SK-N-SH (cell line): ENCODE results near the gene DNAJC24. TPM values are rescaled to one million over a fixed set of nuclear protein-coding genes. Genes with fewer than 3 reads are reported as not detected.
A peak's percentile ranks its signal among the peaks of the same experiment; 100 is the strongest.

Experiments
- CTCF ChIA-PET: fragments of 300-600, 350-600 bp; formaldehyde crosslinking; extraction: SDS; loops from one replicate; lab custom pipeline; 2021; lab: Yijun Ruan, JAX
- POLR2A ChIA-PET: fragments of 350-600 bp; sonication (Branson Sonifier 250); formaldehyde crosslinking; extraction: SDS; loops from one replicate; lab custom pipeline; 2020; ENCODE audit warnings: antibody characterized with exemption, inconsistent platforms; lab: Yijun Ruan, JAX
- DNase-seq: peaks from one replicate; pipeline ENCODE4 v3.0.0; 2012
- H2AFZ ChIP-seq: fragments of 200-600 bp; sonication (generic); 2 replicates; pipeline ENCODE4 v1.8.1; 2016; ENCODE audit warnings: antibody characterized with exemption, mild to moderate bottlenecking, low read depth
- H3F3A ChIP-seq: fragments of 200-600 bp; sonication (generic); replicated peaks from 2 replicates; pipeline ENCODE3; 2016; ENCODE audit warnings: antibody characterized with exemption, mild to moderate bottlenecking; ENCODE audit not compliant: insufficient read depth
- H3K27ac ChIP-seq, 2 experiments: fragments of 200-500 bp in 1 of 2; fragments of 200-600 bp in 1 of 2; sonication (Bioruptor generic) in 1 of 2; sonication (generic), shearing (Covaris generic) in 1 of 2; 2 replicates each; pipeline versions ENCODE4 v1.5.1 to v1.6.1; 2014 to 2016; ENCODE audit warnings: low read depth in 2 of 2, inconsistent platforms in 1 of 2, low read length in 1 of 2, mild to moderate bottlenecking in 1 of 2, mixed read lengths in 1 of 2
- H3K27me3 ChIP-seq: fragments of 200-600 bp; sonication (generic), shearing (Covaris generic); 2 replicates; pipeline ENCODE4 v1.6.1; 2016; ENCODE audit warnings: mixed run types; ENCODE audit not compliant: insufficient read depth
- H3K36me3 ChIP-seq, 2 experiments: fragments of 200-500 bp in 1 of 2; fragments of 200-600 bp in 1 of 2; sonication (Bioruptor generic) in 1 of 2; sonication (generic) in 1 of 2; replicated peaks in 1 of 2; 2 replicates each; pipeline versions ENCODE3 to v1.5.1; 2014 to 2016; ENCODE audit warnings: low read length in 1 of 2, mild to moderate bottlenecking in 1 of 2; ENCODE audit not compliant: insufficient read depth in 2 of 2, control insufficient read depth in 1 of 2
- H3K4me1 ChIP-seq, 2 experiments: fragments of 200-500 bp in 1 of 2; fragments of 200-600 bp in 1 of 2; sonication (Bioruptor generic) in 1 of 2; sonication (generic), shearing (Covaris generic) in 1 of 2; 2 replicates each; pipeline versions ENCODE4 v1.5.1 to v1.6.1; 2014 to 2016; ENCODE audit warnings: low read depth in 1 of 2, low read length in 1 of 2, mixed run types in 1 of 2; ENCODE audit not compliant: insufficient read depth in 2 of 2, control insufficient read depth in 1 of 2
- H3K4me2 ChIP-seq: fragments of 200-600 bp; sonication (generic), shearing (Covaris generic); 2 replicates; pipeline ENCODE4 v1.6.1; 2017; ENCODE audit warnings: mixed run types
- H3K4me3 ChIP-seq, 2 experiments: fragments of 200-500 bp in 1 of 2; fragments of 200-600 bp in 1 of 2; sonication (Bioruptor generic) in 1 of 2; sonication (generic), shearing (Covaris generic) in 1 of 2; 2 replicates each; pipeline versions ENCODE4 v1.5.1 to v1.8.1; 2014 to 2016; ENCODE audit warnings: low read depth in 2 of 2, inconsistent platforms in 1 of 2, low read length in 1 of 2, mild to moderate bottlenecking in 1 of 2, mixed read lengths in 1 of 2, moderate library complexity in 1 of 2
- H3K79me2 ChIP-seq: fragments of 200-600 bp; sonication (generic); 2 replicates; pipeline ENCODE4 v1.8.1; 2017; ENCODE audit warnings: mild to moderate bottlenecking; ENCODE audit not compliant: insufficient read depth
- H3K9ac ChIP-seq: fragments of 200-600 bp; sonication (generic); 2 replicates; pipeline ENCODE4 v1.6.1; 2017; ENCODE audit warnings: mixed run types
- H3K9me2 ChIP-seq: fragments of 200-600 bp; sonication (generic); 2 replicates; pipeline ENCODE4 v1.6.1; 2017; ENCODE audit warnings: mixed run types
- H3K9me3 ChIP-seq: fragments of 200-600 bp; sonication (generic); 2 replicates; pipeline ENCODE4 v1.6.1; 2017; ENCODE audit warnings: mixed run types, mild to moderate bottlenecking, moderate library complexity
- H4K20me1 ChIP-seq: fragments of 200-600 bp; sonication (generic); 2 replicates; pipeline ENCODE4 v1.6.1; 2017; ENCODE audit warnings: mild to moderate bottlenecking, mixed run types; ENCODE audit not compliant: insufficient read depth
- CHD2 ChIP-seq: fragments of 150-350 bp; IDR thresholded peaks from 2 replicates; pipeline ENCODE4 v1.6.1; 2018; ENCODE audit warnings: low read length; ENCODE audit not compliant: partially characterized antibody
- EP300 ChIP-seq, 2 experiments: IDR thresholded peaks; 2 replicates each; pipeline versions ENCODE4 v1.4.0 to v1.6.1; 2012; ENCODE audit warnings: borderline replicate concordance in 1 of 2, low read depth in 1 of 2, low read length in 1 of 2
- FOSL2 ChIP-seq: IDR thresholded peaks from 2 replicates; pipeline ENCODE4 v1.4.0; 2012; ENCODE audit warnings: low read depth, mild to moderate bottlenecking, moderate library complexity, borderline replicate concordance
- FOXM1 ChIP-seq: IDR thresholded peaks from 2 replicates; pipeline ENCODE4 v1.4.0; 2012; ENCODE audit warnings: low read depth, mild to moderate bottlenecking
- NFIC ChIP-seq: IDR thresholded peaks from 2 replicates; pipeline ENCODE4 v1.4.0; 2012; ENCODE audit warnings: borderline replicate concordance
- POLR2AphosphoS5 ChIP-seq: IDR thresholded peaks from 2 replicates; pipeline ENCODE4 v1.6.1; 2012; ENCODE audit warnings: low read depth, low read length
- RAD21 ChIP-seq: IDR thresholded peaks from 2 replicates; pipeline ENCODE4 v1.6.1; 2012; ENCODE audit warnings: mild to moderate bottlenecking, low read length
- RCOR1 ChIP-seq: fragments of 150-350 bp; IDR thresholded peaks from 2 replicates; pipeline ENCODE4 v1.6.1; 2017; ENCODE audit warnings: antibody characterized with exemption, low read length
- SMC3 ChIP-seq: IDR thresholded peaks from 2 replicates; pipeline ENCODE4 v1.6.1; 2012; ENCODE audit warnings: low read depth, low read length, improper control_type of control experiment
- YY1 ChIP-seq: IDR thresholded peaks from 2 replicates; pipeline ENCODE4 v1.4.0; 2012; ENCODE audit warnings: low read depth, mild to moderate bottlenecking
- WGBS: methylation state at CpG from one replicate; pipeline ENCODE4 v1.1.6; 2017; ENCODE audit warnings: low lambda C conversion rate; 5-methylcytosine and 5-hydroxymethylcytosine counted together
- polyA plus RNA-seq, 3 experiments: library from polyadenylated mRNA; depleted of rRNA; stranded (reverse); fragments of >200 nt; gene quantifications; 2 replicates each; pipeline ENCODE4 v1.2.3, GENCODE V29; 2012
- TF ChIP-seq, protein P1 (sequence below): IDR thresholded peaks from 2 replicates; pipeline ENCODE4 v1.6.1; 2012; ENCODE audit warnings: mild to moderate bottlenecking, low read depth, low read length, moderate library complexity
- TF ChIP-seq, protein P2 (sequence below): IDR thresholded peaks from 2 replicates; pipeline ENCODE4 v1.4.0; 2012; ENCODE audit warnings: low read depth, borderline replicate concordance
- TF ChIP-seq, protein P3 (sequence below): fragments of 150-350 bp; IDR thresholded peaks from 2 replicates; pipeline ENCODE4 v1.6.1; 2017; ENCODE audit warnings: antibody characterized with exemption, low read length, low read depth, borderline replicate concordance

Gene DNAJC24
- polyA plus RNA-seq, 1 of the 3 experiments (the other 2 are of a cell fraction): 6.2 TPM

DNA sequence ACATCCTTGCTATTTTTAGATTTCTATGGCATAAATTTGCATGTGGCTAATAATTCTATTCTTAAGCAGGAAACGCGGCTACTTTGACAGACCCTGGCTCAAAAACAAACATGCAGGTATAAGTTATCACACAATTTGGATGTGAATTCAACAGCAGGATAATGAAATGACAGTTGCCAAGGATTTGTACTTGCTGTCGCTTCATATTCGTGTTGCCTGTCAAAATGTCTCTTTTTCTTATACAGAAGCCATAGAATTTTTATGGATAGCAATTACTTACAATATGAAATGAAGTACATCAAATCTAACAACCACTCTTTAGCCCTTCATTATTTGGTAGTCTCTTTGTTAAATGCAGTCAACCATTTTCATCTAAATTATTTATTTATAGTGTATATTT, 46.5 kb upstream of the DNAJC24 start (continued):
- TF ChIP-seq, protein P1, sequence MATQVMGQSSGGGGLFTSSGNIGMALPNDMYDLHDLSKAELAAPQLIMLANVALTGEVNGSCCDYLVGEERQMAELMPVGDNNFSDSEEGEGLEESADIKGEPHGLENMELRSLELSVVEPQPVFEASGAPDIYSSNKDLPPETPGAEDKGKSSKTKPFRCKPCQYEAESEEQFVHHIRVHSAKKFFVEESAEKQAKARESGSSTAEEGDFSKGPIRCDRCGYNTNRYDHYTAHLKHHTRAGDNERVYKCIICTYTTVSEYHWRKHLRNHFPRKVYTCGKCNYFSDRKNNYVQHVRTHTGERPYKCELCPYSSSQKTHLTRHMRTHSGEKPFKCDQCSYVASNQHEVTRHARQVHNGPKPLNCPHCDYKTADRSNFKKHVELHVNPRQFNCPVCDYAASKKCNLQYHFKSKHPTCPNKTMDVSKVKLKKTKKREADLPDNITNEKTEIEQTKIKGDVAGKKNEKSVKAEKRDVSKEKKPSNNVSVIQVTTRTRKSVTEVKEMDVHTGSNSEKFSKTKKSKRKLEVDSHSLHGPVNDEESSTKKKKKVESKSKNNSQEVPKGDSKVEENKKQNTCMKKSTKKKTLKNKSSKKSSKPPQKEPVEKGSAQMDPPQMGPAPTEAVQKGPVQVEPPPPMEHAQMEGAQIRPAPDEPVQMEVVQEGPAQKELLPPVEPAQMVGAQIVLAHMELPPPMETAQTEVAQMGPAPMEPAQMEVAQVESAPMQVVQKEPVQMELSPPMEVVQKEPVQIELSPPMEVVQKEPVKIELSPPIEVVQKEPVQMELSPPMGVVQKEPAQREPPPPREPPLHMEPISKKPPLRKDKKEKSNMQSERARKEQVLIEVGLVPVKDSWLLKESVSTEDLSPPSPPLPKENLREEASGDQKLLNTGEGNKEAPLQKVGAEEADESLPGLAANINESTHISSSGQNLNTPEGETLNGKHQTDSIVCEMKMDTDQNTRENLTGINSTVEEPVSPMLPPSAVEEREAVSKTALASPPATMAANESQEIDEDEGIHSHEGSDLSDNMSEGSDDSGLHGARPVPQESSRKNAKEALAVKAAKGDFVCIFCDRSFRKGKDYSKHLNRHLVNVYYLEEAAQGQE: no peak
- TF ChIP-seq NFIC: no peak
- no peak for TF ChIP-seq YY1
- TF ChIP-seq RAD21: no peak

DNA sequence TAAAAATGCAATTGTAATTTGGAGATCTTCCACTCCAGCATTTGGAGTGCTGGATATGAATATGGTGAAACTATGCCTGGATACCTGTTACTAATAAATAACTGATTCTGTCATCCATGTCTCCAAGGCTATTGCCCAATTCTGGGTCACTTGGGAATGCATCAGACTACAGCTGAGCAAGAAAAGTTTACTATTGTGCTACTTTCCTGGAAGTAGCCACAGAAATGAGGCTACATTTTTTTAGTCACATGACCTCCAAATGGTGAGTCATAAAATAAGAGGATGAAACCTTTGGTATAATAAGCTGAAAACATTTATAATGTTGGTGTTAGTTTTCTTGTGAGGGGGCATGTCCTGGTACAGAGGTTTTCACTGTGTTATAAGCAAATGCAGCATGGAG, 44.5 kb upstream of the DNAJC24 start:
- Histone ChIP-seq H3K36me3 (no peaks in the 10 kb centered on the region), H3K79me2 (no peaks in the 10 kb centered on the region), H3K9me2 (no peaks in the 10 kb centered on the region), H3K4me1 (no peaks in the 10 kb centered on the region), H3K27me3 (no peaks in the 10 kb centered on the region), H3K9ac (no peak overlapping the region), H3K27ac (no peak overlapping the region), H3F3A (no peaks in the 10 kb centered on the region), H3K4me3 (no peak overlapping the region), H3K9me3 (no peaks in the 10 kb centered on the region), H4K20me1 (no peaks in the 10 kb centered on the region), H2AFZ (no peak overlapping the region), H3K4me2 (no peak overlapping the region)
- no peak for DNase-seq
- CTCF ChIA-PET: no interaction called here
- TF ChIP-seq, protein P2, sequence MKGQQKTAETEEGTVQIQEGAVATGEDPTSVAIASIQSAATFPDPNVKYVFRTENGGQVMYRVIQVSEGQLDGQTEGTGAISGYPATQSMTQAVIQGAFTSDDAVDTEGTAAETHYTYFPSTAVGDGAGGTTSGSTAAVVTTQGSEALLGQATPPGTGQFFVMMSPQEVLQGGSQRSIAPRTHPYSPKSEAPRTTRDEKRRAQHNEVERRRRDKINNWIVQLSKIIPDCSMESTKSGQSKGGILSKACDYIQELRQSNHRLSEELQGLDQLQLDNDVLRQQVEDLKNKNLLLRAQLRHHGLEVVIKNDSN: peak; percentile 13; the same call in 1 of the 2 replicates
- TF ChIP-seq, protein P3, sequence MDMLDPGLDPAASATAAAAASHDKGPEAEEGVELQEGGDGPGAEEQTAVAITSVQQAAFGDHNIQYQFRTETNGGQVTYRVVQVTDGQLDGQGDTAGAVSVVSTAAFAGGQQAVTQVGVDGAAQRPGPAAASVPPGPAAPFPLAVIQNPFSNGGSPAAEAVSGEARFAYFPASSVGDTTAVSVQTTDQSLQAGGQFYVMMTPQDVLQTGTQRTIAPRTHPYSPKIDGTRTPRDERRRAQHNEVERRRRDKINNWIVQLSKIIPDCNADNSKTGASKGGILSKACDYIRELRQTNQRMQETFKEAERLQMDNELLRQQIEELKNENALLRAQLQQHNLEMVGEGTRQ: no peak
- POLR2A ChIA-PET: no interaction called here

DNA sequence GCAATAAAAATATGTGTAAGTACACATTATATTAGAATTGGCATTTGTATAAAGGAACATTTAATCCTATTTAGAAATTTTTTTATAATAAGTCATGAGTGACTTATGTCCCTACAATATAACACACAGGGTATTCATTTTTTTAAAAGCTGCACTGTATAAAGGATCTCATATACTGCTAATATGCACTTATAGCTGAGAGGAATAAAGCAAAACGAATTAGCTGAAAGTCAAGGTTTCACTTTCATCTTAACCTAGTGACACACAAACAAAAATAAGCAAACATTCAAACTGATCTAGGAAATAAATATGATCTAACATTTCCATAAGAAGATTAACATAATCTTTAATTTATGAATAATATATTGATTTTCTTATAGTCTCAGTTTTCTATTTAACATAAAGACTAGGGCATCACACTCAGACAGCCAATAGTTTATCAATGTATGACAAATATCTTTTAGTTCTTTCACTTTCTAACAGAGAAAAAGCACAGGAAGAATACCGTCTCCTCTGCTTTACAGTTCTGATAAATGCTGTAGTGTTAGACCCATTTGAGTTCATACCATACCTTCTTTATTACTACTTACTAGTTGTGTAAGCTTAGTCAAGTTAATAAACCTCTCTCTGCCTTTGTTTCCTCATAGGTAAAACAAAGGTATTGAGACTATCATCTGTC, 43.1 kb upstream of the DNAJC24 start:
- no peak for TF ChIP-seq RCOR1
- TF ChIP-seq CHD2: no peak
- TF ChIP-seq SMC3: no peak
- TF ChIP-seq, protein P1: no peak
- no peak for TF ChIP-seq FOSL2
- TF ChIP-seq EP300 (IDR thresholded peaks at IDR 0.05; ENCODE audit: borderline replicate concordance in 1 of 2, low read depth in 1 of 2, low read length in 1 of 2): no peak
- TF ChIP-seq POLR2AphosphoS5: no peak
- no peak for TF ChIP-seq FOXM1
- TF ChIP-seq, all 33 proteins: peak for 0
- no peaks in the 10 kb centered on the region for H3K27me3 ChIP-seq

More for the DNA sequence above, 43.1 kb upstream of the DNAJC24 start:
- H3F3A ChIP-seq: no peaks in the 10 kb centered on the region
- no peak for DNase-seq
- no peak overlapping the region for H2AFZ ChIP-seq
- no peaks in the 10 kb centered on the region for H3K36me3 ChIP-seq
- POLR2A ChIA-PET: no interaction called here
- H4K20me1 ChIP-seq: no peaks in the 10 kb centered on the region
- 26% methylated on average over 2 of the region's 2 CpGs for WGBS
- no peak overlapping the region for H3K27ac ChIP-seq
- no peak overlapping the region for H3K4me2 ChIP-seq
- no peaks in the 10 kb centered on the region for H3K4me1 ChIP-seq
- H3K9ac ChIP-seq: no peak overlapping the region
- no peaks in the 10 kb centered on the region for H3K79me2 ChIP-seq
- no peak overlapping the region for H3K4me3 ChIP-seq
- no peaks in the 10 kb centered on the region for H3K9me2 ChIP-seq
- H3K9me3 ChIP-seq: no peaks in the 10 kb centered on the region
- CTCF ChIA-PET: interaction anchor here (0.7 to 0.9 kb wide), 2 partner anchors 14 to 71 kb away, joined by 3 to 5 read pairs; no protein-coding TSS in a partner anchor
